Stomach (tissue), 4 donors: ENCODE measurements around the gene SLC30A9.

Experiments
- CTCF ChIP-seq, 7 experiments: fragments of 450-650 bp in 4 of 7; fragments of 200-600 bp in 3 of 7; sonication (generic) in 3 of 7; IDR thresholded peaks; one replicate each; pipeline ENCODE4 v1.5.1; 2016 to 2019; ENCODE audit warnings: antibody characterized with exemption in 7 of 7, control low read depth in 2 of 7, mild to moderate bottlenecking in 1 of 7
- POLR2A ChIP-seq, 4 donors: fragments of 450-650 bp; IDR thresholded peaks; one replicate each; pipeline ENCODE4 v1.6.1; 2016; ENCODE audit warnings: antibody characterized with exemption in 4 of 4, control low read depth in 2 of 4, mild to moderate bottlenecking in 1 of 4, moderate library complexity in 1 of 4

- TF ChIP-seq CTCF (IDR thresholded peaks at IDR 0.05) (no peak), POLR2A (IDR thresholded peaks at IDR 0.05) (no peak)
Measured at GRCh38 chr4:42123071-42123644, 132.8 kb downstream of the SLC30A9 start.
